Measurements from ENCODE around the gene ATP1A4.

Gene ATP1A4

GRCh38 chr1:160163615-160164014 lies 12.2 kb downstream of the ATP1A4 start:
- TF ChIP-seq, protein P1, sequence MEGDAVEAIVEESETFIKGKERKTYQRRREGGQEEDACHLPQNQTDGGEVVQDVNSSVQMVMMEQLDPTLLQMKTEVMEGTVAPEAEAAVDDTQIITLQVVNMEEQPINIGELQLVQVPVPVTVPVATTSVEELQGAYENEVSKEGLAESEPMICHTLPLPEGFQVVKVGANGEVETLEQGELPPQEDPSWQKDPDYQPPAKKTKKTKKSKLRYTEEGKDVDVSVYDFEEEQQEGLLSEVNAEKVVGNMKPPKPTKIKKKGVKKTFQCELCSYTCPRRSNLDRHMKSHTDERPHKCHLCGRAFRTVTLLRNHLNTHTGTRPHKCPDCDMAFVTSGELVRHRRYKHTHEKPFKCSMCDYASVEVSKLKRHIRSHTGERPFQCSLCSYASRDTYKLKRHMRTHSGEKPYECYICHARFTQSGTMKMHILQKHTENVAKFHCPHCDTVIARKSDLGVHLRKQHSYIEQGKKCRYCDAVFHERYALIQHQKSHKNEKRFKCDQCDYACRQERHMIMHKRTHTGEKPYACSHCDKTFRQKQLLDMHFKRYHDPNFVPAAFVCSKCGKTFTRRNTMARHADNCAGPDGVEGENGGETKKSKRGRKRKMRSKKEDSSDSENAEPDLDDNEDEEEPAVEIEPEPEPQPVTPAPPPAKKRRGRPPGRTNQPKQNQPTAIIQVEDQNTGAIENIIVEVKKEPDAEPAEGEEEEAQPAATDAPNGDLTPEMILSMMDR (IDR thresholded peaks at IDR 0.05): no peak

DNA sequence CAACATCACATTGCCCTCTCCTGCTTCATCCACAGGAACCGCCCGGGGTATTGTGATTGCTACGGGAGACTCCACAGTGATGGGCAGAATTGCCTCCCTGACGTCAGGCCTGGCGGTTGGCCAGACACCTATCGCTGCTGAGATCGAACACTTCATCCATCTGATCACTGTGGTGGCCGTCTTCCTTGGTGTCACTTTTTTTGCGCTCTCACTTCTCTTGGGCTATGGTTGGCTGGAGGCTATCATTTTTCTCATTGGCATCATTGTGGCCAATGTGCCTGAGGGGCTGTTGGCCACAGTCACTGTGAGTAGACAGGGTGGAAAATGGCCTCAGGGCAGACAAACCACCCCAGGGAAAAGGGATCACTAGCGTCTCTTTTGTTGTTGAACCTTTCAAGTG lies 12.7 kb downstream of the ATP1A4 start:
- TF ChIP-seq, protein P1 (IDR thresholded peaks at IDR 0.05): no peak

- TF ChIP-seq, protein P1 (IDR thresholded peaks at IDR 0.05): no peak
These were observed 14.9 kb downstream of the ATP1A4 start for GRCh38 chr1:160166166-160166868.

DNA sequence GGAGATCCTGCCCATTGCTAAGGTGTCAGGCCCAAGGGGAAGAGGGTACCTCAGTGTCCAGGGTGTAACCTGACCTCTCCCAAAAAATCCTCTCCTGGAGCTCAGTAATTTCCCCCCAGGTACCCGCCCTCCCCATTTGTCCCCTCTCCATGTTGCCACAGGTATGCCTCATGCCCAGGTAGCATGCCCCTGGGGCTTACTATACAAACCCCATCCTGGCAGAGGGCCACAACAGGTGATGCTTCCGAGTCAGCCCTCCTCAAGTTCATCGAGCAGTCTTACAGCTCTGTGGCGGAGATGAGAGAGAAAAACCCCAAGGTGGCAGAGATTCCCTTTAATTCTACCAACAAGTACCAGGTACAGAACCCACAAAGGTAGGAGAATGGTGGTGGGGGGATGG lies 15.7 kb downstream of the ATP1A4 start:
- TF ChIP-seq, protein P1 (IDR thresholded peaks at IDR 0.05): no peak

- TF ChIP-seq, protein P1 (IDR thresholded peaks at IDR 0.05): no peak
These were observed 16.2 kb downstream of the ATP1A4 start for GRCh38 chr1:160167580-160167979.

DNA sequence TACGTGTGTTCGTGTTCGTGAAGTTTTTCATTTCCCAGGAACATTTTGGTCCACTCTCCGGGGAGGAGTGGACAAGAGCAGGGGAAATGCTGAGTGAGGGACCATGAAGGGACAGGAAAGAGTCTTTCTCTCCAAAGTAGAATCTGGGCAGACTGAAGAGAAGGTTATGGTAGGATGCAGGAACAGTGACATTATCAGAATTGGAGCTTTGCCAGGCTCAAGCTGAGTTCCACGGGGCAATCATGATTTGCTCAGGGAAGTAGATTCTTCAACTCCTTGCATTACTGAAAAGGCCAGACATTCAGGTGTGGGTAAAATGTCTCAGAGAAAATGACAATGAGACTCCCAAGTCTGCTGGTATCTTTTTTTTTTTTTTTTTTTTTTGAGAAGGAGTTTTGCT lies 16.6 kb downstream of the ATP1A4 start:
- TF ChIP-seq, protein P1 (IDR thresholded peaks at IDR 0.05): no peak

GRCh38 chr1:160168609-160169369 lies 17.4 kb downstream of the ATP1A4 start:
- TF ChIP-seq, protein P1 (IDR thresholded peaks at IDR 0.05): no peak
